Astrocyte of the cerebellum (primary cell): ENCODE measurements around the gene DDOST.

ENCODE experiments used
- DNase-seq: peaks from one replicate; pipeline ENCODE4 v3.0.0-alpha.2; 2011; ENCODE audit warnings: low read depth
- H3K4me3 ChIP-seq: 2 replicates; pipeline ENCODE4 v1.5.1; 2011; ENCODE audit warnings: mild to moderate bottlenecking, low read depth, low read length, moderate library complexity
- CTCF ChIP-seq: IDR thresholded peaks from 2 replicates; pipeline ENCODE4 v1.5.1; 2012; ENCODE audit warnings: low read length, low read depth, moderate library complexity, mild to moderate bottlenecking; ENCODE audit errors: missing control alignments
- in situ Hi-C: cut with HindIII; loops from 2 replicates; pipeline ENCODE4 v1.10.0; 2017; ENCODE audit warnings: low sequenced_read_pairs

The DDOST gene

GRCh38 chr1:20661207-20662109 lies at the start of gene DDOST:
DDOST (minus strand) TSS chr1:20661369; CDS start chr1:20661350, 19 bp downstream.
- peak; percentile 46 for TF ChIP-seq CTCF
- peak; percentile 95 for DNase-seq
- in situ Hi-C loops: no loop called here
- H3K4me3 ChIP-seq: peak within 1 kb of the TSS; percentile 94

- in situ Hi-C loops: no loop called here
- H3K4me3 ChIP-seq: no peak overlapping the region
- TF ChIP-seq CTCF: no peak
- DNase-seq: no peak
Observed at GRCh38 chr1:20710469-20711284, 49.5 kb upstream of the DDOST start.

- no peak for TF ChIP-seq CTCF
- H3K4me3 ChIP-seq: no peak overlapping the region
- in situ Hi-C loops: no loop called here
- DNase-seq: no peak
Observed at GRCh38 chr1:20709868-20710267, 48.7 kb upstream of the DDOST start.

GRCh38 chr1:20708891-20709290 lies 47.7 kb upstream of the DDOST start:
- no peak for DNase-seq
- in situ Hi-C loops: no loop called here
- TF ChIP-seq CTCF: no peak
- no peak overlapping the region for H3K4me3 ChIP-seq

- no peak for DNase-seq
- in situ Hi-C loops: no loop called here
- H3K4me3 ChIP-seq: no peak overlapping the region
- no peak for TF ChIP-seq CTCF
Observed at GRCh38 chr1:20708057-20708456, 46.9 kb upstream of the DDOST start.

- no peak overlapping the region for H3K4me3 ChIP-seq
- no peak for TF ChIP-seq CTCF
- in situ Hi-C loops: no loop called here
- DNase-seq: no peak
Observed at GRCh38 chr1:20706841-20707240, 45.7 kb upstream of the DDOST start.
